ENCODE measurements around the gene DENND1C.
A peak's percentile ranks its signal among the peaks of the same experiment; 100 is the strongest.

DENND1C gene

DNA sequence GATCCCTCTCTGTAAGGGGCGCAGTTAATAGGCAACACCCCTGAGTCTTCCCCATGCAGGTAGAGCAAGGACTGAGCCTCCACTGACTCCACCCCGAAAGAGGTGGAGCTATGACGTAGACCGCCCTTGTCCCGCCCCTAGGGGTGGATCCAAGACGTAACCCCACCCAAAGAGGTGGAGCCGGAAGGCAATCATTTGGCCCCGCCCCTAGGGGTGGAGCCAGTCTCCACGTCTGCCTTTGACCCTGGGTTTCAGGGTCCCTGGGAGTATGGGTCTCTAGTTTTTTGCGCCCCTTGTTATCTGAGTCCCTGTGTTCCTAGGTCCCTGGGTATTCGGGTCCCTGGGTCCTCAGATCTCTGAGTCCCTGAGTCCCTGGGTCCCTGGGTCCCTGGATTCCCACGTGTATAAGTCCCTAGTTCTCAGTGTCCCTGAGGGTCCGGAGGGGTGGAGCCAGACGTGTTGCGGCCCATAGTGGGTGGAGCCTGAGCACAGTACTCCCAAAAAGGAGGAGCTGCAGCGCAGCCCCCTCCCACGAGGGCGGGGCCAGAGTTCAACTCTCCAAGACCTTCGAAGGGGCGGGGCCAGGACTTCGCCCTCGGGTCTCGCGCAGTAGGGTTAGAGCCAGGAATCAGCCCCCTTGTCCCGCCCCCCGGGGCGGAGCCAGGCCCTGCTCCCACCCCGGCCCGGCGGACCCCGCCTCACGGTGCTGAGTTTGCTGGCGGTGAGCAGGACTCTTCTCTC, 5.3 kb downstream of the DENND1C start:
- peak; percentile 54 for DNase-seq

DNA sequence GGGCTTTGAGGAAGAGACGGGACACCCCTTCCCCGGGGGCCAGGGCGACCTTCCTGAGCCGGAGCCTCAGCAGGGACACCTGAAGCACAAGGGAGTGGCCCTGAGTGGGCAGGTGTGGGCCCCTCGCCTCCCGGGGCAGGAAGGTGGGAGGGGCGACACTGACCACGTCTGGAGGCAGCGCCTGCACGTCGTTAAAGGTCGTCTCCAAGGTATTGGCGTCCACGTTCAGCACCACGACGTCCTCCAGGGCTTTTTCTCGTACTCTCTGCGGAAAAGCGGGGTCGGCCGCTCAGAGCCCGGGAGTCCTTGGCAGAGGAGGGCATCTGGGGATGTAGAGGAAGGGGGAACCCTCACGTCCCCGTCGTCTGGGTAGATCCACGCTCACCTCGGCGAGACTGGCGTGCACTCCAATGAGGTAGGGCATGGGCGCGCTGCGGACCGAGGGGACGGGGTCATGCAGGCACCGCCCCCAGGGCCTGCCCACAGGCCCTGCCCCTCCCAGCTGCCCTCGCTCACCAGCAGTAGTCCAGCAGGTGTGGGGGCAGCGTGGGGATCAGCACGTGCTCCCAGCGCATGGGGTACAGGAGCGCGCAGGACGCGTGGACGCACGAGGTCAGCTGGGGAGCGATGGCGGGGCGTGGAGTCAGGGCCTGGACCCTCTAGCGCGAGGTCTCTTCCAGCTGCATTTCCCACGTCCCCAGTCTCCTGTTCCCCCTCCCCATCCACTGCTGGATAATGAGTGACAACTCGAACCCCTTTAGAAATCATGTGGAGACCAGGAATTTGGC, 6.1 kb downstream of the DENND1C start:
- DNase-seq, result no peak

DNA sequence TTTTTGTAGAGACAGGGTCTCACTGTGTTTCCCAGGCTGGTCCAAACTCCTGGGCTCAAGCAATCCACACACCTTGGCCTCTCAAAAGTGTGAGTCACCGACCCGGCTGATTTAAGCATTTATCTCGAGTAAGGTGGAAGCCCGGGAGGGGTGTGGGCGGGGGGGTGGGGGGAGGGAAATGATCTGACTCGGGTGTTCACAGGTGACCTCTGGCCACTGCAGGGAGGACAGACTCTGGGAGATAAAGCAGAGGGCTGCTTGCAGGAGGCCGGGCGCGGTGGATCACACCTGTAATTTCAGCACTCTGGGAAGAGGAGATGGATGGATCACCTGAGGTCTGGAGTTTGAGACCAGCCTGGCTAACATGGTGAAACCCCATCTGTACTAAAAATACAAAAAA, 7.9 kb downstream of the DENND1C start:
- no peak for DNase-seq

DNA sequence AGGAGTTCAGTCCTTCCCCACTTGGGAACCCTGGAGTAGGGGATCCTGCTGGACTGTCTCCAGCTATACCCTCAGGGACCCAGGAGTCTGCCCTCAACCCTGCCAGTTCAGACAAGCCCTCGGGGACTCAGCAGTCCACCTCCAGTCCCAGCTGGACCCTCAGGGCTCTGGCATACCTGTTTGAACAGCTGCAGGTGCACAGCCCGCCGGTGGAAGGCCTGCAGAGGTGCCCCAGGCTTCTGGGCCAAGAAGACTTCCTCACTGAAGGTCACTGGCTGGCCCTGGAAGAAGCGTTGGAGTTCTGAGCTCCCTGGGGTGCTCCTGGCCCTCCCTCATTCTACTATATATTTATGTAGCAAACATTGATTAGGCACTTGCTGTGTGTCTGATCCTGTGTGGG, 8.9 kb downstream of the DENND1C start:
- no peak for DNase-seq

DNA sequence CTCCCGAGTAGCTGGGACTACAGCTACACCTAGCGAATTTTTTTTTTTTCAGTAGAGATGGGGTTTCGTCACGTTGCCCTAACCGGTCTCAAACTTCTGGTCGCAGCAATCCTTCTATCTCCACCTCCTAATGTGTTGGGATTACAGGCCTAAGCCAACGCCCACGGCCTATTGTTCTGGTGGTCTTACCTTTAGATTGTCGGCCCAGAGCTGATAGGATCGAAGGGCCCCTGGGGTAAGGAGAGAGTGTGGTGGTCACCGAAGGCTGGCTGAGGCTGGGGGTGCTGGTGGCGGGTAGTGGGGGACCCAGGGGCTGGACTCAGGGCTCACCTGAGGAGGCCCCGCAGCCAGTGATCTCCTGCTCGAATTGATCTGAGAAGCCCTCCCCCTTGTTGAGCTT, 10.5 kb downstream of the DENND1C start:
- no peak for DNase-seq

DNA sequence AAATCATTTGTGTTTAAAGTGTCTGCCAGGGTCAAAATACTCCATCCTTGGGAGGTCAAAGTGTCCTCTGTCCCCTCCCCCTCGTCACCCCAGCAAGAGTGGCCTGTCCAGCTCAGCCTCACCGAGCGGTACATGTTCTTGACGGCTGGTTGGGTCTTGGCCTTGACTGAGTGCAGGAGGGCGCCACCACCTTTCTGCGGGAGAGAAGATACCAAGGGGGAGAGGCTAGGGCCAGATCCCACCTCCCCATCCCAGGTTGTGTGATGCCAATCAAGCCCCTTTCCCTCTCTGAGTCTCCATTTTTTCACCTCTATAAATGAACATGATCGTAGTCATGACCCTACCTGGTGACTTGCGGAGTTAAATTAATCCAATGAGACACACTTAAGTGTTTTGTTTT, 11.4 kb downstream of the DENND1C start:
- DNase-seq, result no peak

DNA sequence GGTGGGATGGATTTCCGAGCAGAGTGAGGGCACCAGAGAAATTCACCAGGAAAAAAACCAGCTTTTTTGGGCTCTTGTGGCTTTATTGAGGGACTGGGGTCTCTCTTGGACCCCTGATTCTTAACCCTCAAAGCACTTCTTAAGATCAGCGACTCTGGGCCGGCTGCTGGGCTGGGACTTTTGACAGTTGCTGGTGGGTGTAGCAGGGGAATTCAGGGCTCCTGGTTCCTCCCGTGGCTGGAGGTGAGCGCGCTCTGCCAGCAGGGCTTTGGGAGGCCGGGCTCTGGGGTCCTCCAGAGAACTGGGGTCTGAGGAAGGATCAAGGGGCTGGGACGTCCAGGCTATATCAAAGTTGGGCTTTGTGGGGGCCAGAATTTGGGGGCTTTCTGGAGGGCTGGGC, 14.2 kb downstream of the DENND1C start:
- no peak for DNase-seq

DNA sequence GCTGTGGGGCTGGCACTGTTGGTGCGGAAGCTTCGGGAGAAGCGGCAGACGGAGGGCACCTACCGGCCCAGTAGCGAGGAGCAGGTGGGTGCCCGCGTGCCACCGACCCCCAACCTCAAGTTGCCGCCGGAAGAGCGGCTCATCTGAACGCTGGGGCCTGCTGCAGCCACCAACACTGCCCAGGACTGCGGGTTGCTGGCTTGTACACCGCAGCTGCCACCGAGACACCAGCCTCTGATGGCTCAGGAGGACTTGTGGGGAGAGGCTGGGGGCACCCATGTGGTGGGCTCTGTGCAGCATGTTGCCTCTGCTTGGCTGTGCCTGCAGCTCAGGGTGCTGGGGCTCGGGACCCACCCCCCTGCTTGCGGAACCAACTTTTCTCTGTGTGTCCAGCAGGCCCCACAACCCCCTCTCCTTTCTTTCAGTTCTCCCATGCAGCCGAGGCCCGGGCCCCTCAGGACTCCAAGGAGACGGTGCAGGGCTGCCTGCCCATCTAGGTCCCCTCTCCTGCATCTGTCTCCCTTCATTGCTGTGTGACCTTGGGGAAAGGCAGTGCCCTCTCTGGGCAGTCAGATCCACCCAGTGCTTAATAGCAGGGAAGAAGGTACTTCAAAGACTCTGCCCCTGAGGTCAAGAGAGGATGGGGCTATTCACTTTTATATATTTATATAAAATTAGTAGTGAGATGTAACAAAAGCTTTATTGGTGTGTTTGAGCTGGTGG, 14.9 kb downstream of the DENND1C start:
- no peak for DNase-seq

DNA sequence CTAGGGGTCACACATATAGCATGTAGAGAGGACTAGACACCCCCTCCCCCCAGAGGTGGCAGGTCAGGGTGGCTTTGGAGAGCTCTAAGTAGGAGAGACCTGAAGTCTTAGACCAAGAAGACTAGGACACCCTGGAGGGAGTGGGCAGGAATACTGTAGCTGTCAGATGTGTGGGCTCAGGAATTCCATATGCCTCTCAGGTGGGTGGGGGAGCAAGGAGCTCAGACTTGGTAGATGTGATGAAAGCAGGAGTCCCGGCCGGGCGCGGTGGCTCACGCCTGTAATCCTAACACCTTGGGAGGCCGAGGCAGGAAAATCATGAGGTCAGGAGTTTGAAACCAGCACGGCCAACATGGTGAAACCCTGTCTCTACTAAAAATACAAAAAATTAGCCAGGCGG, 15.9 kb downstream of the DENND1C start:
- DNase-seq, result no peak

DNA sequence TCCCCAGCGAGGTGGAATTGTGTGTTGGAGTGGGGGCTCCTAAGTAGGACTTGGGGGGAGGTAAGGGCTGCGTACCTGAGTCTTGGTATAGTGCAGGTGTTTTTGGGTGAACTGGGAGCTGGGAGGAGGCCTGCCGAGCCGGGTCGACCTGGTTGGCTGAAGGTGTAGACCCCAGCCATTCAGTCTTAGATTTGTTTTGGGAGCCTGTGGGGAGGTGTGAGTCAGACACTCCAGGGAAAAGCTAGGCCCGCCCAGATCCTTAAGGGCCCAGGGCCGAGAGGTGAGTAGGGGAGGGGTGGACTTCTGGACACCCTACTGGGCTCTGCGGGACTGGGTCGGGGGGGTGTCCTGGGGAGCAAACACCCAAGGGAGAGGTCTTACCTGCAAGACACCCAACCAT, 16.6 kb downstream of the DENND1C start:
- DNase-seq, result no peak

DNA sequence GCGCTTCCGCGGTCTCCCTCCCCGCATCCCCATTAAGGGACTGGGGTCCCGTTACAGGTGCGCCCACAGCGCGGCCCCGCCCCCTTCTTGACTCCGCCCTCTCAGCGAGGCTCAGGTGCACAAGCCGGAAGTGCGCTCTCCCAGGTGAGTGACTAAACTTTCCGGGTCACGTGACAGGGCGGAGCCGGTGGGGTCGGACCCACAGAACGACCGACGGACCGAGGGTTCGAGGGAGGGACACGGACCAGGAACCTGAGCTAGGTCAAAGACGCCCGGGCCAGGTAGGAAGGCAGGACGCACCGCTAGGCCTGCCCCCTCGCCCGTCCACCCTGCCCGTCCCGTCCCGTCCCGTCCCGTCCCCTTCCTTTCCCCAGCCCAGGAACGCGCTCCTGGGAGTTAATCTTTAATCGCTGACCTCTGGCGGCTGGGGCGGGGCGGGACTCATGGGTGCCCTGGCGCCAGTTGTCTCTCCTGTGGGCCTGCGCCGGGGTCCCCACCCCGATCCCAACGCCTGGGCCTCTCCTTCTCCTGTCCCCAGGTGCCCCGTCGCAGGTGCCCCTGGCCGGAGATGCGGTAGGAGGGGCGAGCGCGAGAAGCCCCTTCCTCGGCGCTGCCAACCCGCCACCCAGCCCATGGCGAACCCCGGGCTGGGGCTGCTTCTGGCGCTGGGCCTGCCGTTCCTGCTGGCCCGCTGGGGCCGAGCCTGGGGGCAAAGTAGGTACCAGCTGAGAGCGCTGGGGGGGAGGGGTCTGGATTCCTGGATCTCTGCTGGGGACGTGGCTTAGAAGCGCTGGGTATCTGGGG, 17.3 kb downstream of the DENND1C start, which contains the start of gene CRB3:
Gene CRB3 (plus strand): TSS at position 202 of the 804 bp plus-strand sequence. CDS start 431 bp downstream, at position 633.
- peak; percentile 58 for DNase-seq

DNA sequence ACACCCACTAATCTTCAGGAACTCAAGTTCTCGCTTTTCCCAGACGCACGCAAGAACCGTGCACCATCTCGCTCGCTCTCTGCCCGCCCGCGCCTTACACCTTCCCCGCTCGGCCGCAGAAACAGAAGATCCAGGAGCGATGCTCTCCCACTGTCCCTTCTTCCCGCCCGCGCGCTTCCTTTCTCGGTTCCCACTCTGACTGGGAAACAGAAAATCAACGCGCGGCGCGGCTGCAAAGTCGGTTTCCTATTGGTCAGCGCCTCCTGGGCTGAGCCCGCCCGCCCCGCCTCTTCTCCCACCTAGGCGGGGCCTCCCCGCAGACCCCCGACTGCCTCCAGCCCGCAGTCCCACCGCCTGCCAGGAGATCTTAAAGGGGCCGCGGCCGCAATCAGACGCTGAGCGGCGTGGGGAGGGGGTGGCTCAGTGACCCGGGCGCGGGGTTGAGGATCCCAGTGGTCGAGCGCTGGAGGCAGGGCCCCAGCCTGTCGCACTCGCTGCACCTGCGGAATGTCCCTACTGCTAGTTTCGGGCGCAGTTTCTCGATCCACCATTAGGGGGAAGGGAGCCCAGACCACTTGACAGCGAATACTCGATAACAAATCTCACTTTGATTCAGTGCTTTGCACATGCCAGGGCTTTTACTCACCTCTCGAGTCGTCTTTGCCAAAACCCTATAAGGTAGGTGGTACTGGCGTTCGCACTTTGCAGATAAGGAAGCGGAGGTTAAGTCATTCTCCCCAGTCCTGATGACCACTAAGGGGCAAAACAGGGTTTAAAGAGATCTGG, 21.3 kb downstream of the DENND1C start:
- peak; percentile 98 for DNase-seq

DNA sequence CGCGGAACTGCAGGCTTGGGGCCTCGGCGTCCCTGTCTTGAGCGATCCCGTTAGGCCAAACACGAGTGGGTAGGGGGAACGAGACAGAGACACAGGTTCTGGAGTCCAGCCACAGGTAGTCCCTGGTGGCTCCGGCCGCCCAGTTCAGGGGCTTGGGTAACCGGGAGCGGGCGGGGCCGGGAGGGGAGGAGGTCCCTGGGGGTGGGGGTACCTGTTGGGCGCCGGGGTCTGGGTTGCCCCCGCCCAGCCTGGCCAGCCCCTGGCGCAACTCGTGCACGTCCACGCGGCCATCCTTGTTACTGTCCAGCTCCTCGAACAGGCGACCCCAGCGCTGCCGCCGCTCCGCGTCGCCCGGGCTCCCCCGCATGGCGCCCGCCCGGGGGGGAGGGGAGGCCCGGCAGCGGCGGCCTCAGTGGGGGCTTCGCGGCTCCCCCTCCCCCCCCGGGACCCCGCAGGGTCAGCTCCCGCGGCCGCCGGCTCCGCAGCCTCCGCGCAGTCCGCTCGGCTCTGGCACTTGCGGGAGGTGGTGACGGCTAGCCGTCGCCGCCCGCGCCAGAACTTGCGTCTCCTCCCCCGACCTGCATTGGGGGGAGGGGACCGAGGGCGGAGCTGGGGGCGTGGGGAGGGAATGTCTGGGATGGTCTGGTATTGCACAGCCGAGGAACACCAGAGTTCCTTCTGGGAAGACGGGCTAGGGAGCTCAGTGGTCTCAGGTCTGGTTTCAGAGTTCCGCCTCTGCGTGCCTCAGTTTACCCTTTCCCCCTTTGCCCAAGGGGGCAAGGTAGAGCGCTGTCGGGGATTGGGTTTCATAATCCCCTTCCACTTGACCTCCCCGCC, 22.1 kb downstream of the DENND1C start, which contains the start of gene SLC25A23:
Gene SLC25A23 (minus strand): TSS at position 531 of the 837 bp plus-strand sequence. CDS start 164 bp downstream, at position 367.
- peak; percentile 65 for DNase-seq

DNA sequence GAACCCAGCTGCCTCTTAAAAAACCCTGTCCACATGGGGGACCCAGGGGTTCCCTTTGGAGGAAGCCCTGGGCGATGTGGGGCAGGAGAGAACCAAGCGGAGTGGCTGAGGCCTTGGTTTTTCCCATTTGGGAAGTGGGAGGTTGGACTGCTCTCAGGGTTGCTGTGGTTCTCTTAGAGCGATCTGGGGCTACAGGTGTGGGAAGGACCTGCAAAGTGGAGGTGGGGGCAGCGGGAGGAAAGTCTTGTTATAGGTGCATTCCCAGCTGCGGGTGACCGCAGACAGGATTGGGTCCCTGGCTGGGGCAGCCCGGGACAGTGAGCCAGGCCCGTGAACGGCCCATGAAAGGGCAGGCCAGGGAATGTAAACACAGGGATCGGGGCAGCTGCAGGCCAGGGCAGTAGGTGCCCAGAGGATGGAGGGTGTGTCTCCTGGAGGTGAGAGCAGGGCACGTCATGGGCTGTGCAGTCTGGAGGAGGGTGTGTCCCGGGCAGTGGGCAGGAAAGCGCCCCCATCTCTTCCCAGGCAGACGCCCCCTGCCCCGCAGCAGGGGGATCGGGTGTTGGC, 22.8 kb downstream of the DENND1C start:
- DNase-seq, result no peak

DNA sequence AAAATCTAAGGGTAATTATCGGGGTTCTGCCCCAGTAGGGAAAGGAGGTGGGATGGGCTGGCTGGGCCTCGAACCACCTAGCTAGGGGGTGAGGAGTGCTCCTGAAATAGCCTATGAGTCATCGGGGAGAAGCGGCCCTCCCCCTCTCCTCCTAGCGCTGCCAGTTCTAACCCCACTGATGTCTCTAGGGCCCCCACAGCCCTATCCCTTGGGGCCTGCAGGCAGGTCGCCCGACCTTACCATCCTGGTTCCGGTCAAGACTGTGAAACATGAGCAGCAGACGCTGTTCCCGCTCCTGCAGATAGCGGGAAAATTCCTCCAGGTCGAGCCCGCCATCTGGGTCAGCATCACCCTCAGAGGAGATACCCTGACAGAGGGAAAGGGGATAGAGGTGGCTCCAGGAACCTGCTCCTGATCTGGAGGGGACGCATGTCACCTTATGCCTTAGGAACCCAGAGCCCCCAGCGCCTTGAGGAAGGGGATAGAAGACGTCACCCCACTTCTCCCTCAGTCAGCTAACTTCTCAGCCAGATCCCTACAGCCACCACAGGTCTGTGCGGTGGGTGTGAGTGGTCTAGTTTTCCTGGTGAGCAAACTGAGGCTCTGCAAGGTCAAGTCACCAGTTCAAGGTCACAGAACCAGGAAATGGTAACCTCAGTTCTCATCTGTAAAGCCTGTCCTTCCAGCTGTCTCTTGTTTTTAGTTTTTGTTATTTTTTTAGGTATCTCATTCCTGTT, 23.5 kb downstream of the DENND1C start:
- DNase-seq, result no peak

DNA sequence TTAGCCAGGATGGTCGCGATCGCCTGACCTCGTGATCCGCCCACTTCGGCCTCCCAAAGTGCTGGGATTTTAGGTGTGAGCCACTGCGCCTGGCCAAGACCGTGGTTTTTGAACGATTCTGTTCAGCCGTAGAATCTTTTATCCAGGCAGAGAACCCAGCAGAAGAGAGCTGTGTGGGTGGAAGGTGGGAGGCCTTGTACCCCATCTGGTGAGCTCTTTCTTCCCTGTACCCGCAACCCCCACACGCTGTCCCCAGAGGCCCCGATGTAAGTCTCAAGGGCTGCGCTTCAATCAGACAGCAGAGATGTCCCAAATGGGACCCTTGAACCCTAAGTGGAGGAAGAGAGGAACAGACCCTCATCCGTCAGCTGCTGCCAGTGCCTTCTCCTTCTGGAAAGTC, 25.7 kb downstream of the DENND1C start:
- no peak for DNase-seq

DNA sequence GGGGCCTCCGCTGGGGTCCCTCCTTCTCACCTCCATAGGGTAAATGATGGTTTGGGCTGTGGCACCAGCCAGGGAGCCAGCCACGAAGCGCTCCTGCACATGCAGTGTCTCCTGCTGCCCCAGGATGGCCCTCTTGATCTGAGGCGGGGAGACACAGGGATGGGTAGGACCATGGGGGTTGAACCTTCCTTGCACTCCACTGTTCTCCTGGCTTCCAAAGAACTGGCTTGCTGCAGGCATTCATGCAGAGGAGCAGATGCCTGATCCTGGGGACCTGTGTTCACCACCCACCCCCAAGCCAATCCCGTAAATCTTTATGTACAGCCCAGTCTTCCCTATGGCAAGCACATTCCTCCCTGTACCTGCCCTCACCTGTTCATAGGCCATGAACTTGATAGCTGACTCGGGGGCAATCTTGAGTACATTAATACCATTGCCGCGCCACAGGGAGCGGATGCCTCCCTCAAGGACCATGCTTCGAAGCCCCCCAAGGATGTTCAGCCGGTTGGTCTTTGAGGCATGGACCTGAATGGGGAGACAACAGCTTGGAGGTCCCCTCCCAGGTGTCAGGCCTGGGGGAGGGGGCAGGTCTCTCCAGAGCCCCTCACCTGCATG, 27.5 kb downstream of the DENND1C start:
- DNase-seq, result no peak

DNA sequence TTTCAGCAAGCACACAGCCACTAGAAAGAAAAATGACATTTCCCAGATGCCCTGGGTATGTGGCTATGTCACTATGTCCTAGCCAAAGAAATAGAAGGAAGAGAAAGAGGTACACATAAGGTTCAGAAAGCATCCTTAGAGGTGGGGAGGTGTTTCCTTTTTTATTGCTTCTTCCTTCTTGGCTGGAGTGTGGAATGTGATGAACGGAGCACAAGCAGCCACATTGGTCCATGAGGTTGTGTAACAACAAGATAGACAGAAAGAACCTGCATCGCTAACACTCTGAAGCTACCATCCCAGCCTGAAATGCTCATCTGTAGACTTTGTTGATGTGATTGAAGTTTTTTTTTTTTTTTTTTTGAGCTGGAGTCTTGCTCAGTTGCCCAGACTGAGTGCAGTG, 28.7 kb downstream of the DENND1C start:
- DNase-seq, result no peak

DNA sequence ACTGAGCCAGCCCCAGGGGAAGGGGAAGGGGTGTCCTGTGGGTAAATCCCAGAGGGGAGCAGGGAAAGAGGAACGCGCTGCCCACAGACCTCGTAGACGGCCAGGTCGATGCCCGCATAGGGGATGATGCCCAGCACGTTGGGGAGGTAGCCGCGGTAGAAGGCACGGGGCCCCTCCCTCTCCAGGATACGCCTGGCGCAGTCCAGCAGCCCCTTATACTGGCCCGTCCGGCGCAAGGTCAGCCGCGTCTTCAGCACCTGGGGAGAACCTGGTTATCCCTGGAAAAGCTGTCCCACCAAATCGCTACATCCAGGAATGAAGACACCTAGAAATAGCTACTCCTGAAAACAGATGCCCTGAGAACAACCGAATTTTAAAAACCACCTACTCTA, 29.4 kb downstream of the DENND1C start:
- DNase-seq, result no peak
